Subcutaneous adipose tissue (tissue), 4 donors: ENCODE measurements around the gene HAAO. TPM values are rescaled to one million over a fixed set of nuclear protein-coding genes. Genes with fewer than 3 reads are reported as not detected.

ENCODE experiments used
- CTCF ChIP-seq: fragments of 450-650 bp; IDR thresholded peaks from one replicate; pipeline ENCODE4 v1.5.1; 2016; ENCODE audit warnings: low read depth, mild to moderate bottlenecking, control low read depth, antibody characterized with exemption, moderate library complexity
- total RNA-seq, 4 donors: library from RNA; depleted of rRNA; stranded (reverse); fragments of >200 nt; gene quantifications; one replicate each; pipeline ENCODE4 v1.1.0, GENCODE V29; 2016

The HAAO gene
- total RNA-seq, 4 donors from 2014 or later = 1.1 to 10.2 (median 5.9) TPM

- TF ChIP-seq CTCF = no peak
These were observed 9.8 kb upstream of the HAAO start for GRCh38 chr2:42802150-42802549.

GRCh38 chr2:42801381-42801780 lies 9.0 kb upstream of the HAAO start:
- no peak for TF ChIP-seq CTCF

- TF ChIP-seq CTCF = no peak
These were observed 8.6 kb upstream of the HAAO start for GRCh38 chr2:42800981-42801380.

GRCh38 chr2:42800461-42800962 lies 8.1 kb upstream of the HAAO start:
- no peak for TF ChIP-seq CTCF

GRCh38 chr2:42799881-42800280 lies 7.5 kb upstream of the HAAO start:
- no peak for TF ChIP-seq CTCF

GRCh38 chr2:42797281-42797680 lies 4.9 kb upstream of the HAAO start:
- no peak for TF ChIP-seq CTCF

GRCh38 chr2:42796427-42797248 lies 4.3 kb upstream of the HAAO start:
- TF ChIP-seq CTCF = no peak
